Retinal pigment epithelial cell (primary cell): Measurements from ENCODE around the gene CFDP1.
"Not testable (repeated sequence)": the region's sequence is repeated elsewhere in the genome, so short reads cannot be mapped to it uniquely, and the experiment has no call there.

Experiments
- DNase-seq: peaks from one replicate; pipeline ENCODE4 v3.0.0-alpha.2; 2010; ENCODE audit warnings: low read depth
- H3K4me3 ChIP-seq: 2 replicates; pipeline ENCODE4 v1.5.1; 2011; ENCODE audit warnings: mild to moderate bottlenecking, low read length, control low read depth, moderate library complexity
- CTCF ChIP-seq: conservative IDR thresholded peaks from 2 replicates; pipeline ENCODE4 v1.5.1; 2011; ENCODE audit warnings: low read depth, low read length, control low read depth, inconsistent platforms

Gene CFDP1

DNA sequence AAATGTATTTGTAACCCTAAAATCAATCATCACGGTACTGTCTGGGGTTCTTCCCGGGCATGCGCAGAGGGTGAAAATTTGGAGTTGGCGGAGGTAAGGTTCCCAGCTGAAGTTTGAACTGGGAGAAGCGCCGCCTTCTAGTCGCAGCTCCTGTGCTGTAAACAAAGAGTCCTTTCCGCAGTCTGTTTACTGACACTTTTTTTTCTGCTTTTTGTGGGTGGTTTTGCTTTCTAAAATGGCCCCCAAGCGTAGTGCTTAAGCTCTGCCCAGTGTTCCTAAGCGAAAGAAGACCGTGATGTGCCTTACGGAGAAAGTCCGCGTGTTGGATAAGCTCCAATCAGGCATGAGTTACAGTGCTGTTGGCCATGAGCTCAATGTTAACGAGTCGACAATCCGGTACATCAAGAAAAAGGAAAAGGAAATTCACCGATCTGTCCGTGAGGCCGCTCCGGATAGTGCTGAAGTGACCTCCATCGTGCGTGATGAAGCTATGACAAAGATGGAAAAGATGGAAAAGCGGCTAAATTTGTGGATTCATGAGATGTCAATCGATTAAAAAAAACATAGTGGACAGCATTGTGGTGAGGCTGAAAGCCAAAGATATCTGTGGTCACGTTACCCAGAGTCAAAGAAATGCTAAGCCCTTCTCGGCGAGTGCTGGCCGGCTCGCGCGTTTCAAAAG is 570 bp upstream of the CFDP1 start:
- peak overlapping the region; percentile 75 for H3K4me3 ChIP-seq
- no peak for TF ChIP-seq CTCF
- DNase-seq: peak; percentile 93

DNA sequence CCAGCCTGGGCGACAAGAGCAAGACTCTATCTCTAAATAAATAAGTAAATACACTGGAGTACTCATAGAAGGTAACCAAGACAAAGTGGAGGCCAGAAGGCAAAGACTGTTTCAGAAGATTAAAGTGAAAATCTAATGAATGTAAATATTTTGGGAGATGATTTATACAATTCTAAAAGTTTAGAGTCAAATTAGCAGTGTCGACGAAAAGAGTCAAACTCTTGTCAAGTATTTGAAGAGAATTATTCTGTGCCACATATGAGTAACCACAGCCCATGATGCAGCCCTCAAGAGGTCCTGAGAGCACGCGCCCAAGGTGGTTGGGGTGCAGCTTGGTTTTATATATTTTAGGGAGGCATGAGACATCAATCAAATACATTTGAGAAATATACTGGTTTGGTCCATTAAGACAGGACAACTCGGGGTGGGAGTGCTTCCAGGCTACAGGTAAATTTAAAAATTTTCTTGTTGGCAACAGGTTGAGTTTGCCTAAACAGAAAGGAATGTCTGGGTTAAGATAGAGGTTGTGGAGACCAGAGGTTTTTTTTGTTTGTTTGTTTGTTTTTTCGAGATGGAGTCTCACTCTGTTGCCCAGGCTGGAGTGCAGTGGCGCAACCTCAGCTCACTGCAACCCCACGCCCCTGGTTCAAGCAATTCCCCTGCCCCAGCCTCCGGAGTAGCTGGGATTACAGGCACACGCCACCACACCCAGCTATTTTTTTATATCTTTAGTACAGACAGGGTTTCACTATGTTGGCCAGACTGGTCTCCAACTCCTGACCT is 3.5 kb downstream of the CFDP1 start:
- H3K4me3 ChIP-seq: no peak overlapping the region
- TF ChIP-seq CTCF: no peak
- DNase-seq: no peak

- H3K4me3 ChIP-seq, DNase-seq: not testable (repeated sequence)
Measured at GRCh38 chr16:75426524-75426923, 6.8 kb downstream of the CFDP1 start.

DNA sequence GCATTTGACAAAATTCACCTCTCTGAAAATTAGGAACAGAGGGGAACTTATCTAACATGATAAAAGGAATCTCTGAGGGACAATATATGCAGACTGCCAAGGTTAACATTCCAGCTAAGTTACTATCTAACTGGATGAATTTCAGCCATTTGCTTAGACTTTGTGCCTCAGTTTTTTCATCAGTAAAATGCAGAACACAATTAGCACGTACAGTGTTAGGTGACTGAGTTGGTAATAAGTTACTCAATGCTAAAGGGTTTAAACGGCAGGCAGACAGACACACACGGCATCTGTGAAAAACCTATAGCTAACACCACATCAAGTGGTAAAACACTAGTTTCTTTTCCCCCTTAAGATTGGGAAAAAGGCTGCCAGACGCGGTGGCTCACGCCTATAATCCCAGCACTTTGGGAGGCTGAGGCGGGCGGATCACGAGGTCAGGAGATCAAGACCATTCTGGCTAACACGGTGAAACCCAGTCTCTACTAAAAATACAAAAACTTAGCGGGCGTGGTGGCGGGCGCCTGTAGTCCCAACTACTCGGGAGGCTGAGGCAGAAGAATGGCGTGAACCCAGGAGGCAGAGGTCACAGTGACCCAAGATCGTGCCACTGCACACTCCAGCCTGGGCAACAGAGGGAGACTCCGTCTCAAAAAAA is 9.1 kb downstream of the CFDP1 start:
- not testable (repeated sequence) for DNase-seq

GRCh38 chr16:75423723-75424104 is 9.6 kb downstream of the CFDP1 start:
- DNase-seq: no peak
- H3K4me3 ChIP-seq: no peak overlapping the region
- no peak for TF ChIP-seq CTCF

More for the DNA sequence above, 9.1 kb downstream of the CFDP1 start:
- not testable (repeated sequence) for H3K4me3 ChIP-seq

DNA sequence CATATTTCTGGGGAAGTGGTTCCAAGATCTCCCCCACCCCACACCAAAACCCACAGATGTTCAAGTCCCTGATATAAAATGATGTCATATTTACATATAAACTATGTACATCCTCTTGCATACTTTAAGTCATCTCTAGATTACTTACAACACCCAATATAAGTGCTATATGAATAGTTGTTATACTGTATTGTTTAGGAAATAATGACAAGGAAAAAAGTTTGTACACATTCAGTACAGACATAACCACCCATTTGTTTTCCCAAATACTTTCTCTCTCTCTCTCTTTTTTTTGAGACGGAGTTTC is 11.5 kb downstream of the CFDP1 start:
- no peak for TF ChIP-seq CTCF
- H3K4me3 ChIP-seq: no peak overlapping the region
- DNase-seq: no peak

DNA sequence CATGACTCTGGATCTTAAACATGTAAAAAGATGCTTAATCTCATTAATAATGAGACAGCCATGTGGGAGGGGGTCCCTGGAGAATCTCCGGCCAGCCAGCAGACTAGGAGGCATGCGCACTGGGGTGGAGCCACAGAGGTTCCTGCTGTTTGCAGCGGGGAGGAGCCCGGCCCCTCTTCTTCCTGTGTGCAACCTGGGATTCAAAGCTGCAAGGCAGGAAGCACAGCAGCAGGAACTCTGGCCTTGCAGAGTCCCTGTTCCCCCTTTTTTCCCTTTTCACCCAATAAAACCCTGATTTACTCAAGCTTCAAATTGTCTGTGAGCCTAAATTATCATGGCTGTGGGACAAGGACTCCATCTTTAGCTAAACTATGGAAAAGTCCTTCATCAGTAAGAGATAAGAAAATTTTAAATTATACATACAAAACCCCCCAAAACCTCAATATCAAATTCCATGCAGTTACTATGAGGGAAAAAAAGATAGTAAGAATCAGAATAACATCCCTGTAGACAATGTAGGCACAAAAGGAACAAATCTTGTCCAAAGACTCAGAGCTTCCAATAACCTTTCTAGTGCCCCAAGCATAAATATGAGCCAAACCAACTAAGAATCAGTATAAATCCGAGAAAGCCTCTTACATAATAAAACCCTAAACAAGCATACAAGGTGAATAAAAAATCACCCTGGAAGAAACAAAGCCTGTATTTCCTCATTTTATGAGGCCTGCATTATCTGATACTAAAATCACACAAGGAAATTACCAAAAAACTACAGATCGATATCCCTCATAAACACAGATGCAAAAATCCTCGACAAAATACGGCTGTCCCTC is 12.1 kb downstream of the CFDP1 start:
- H3K4me3 ChIP-seq: peak overlapping the region; percentile 9
- no peak for DNase-seq
- no peak for TF ChIP-seq CTCF
